Measurements from ENCODE around the gene MRPL20. TPM values are rescaled to one million over a fixed set of nuclear protein-coding genes. Genes with fewer than 3 reads are reported as not detected.
A peak's percentile ranks its signal among the peaks of the same experiment; 100 is the strongest.

The MRPL20 gene
- total and polyA plus RNA-seq, 9 of the 15 experiments (the other 6 are each of a cell fraction or from before 2014, with no cell fraction given): 180 to 671 (median 229) TPM

DNA sequence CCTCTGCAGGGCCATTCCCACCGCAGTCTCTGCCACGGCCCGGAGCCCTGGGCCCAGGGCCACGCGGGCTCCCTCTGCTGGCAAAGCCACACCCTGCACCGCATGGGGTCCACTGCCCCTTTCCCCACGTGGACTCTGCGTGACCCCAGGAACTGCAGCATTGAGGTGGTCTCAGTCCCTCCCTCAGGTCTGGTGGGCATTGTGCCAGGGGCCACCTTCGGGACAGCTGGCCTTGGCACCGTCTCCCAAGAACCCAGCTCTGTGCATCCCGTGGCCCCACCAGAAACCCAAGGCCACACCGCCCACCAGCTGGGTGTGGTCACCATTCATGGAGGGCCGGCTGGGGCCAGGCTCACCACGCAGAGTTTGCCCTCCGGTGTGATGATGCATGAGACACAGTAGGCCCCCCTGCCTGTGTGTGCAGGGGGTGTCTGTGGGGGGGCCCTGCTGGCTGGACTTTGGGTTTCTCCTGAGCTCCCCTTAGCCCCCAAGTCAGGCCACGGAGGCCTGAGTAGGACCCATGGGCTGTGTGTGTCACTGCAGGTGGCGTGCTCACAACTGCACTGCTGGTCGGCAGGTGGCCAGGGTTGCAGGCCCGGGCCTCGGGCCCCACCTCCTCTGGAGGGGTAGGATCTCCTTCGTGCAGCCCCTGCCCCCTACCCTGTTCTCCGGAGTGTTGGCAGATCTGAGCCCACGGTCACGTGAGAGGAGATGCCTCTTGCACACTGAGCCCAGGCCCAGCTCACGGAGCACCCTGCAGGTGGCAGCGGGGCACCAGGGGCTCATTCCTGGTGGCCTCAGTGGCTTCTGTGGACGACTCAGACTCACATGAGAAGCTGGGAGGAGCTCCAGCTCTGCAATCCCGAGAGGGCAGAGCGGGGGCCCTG is 34.2 kb upstream of the MRPL20 start (continued):
- no peak for TF ChIP-seq ZNF609 (CRISPR knock-in tag; IDR thresholded peaks at IDR 0.05; ENCODE audit: borderline replicate concordance)
- TF ChIP-seq MCM7 (IDR thresholded peaks at IDR 0.05): no peak
- TF ChIP-seq ZNF398 (CRISPR knock-in tag; IDR thresholded peaks at IDR 0.05): no peak
- TF ChIP-seq ZFP30 (CRISPR knock-in tag; IDR thresholded peaks at IDR 0.05; ENCODE audit: borderline replicate concordance): no peak
- TF ChIP-seq HOXB6 (CRISPR knock-in tag; IDR thresholded peaks at IDR 0.05; ENCODE audit: borderline replicate concordance): no peak
- no peak for TF ChIP-seq SMARCA4 (IDR thresholded peaks at IDR 0.05)
- no peak for TF ChIP-seq GTF2F1 (IDR thresholded peaks at IDR 0.05; ENCODE audit: low read depth, low read length)
- no peak for TF ChIP-seq ZNF444 (CRISPR knock-in tag; IDR thresholded peaks at IDR 0.05)
- no peak for TF ChIP-seq HSF4 (CRISPR knock-in tag; IDR thresholded peaks at IDR 0.05; ENCODE audit: borderline replicate concordance)
- no peak for TF ChIP-seq FOSL1 (tag; conservative IDR thresholded peaks at IDR 0.05)
- TF ChIP-seq NR4A1 (CRISPR knock-in tag; IDR thresholded peaks at IDR 0.05): no peak
- TF ChIP-seq NR4A1 (tag; IDR thresholded peaks at IDR 0.05): no peak
- no peak for TF ChIP-seq KAT8 (IDR thresholded peaks at IDR 0.05; ENCODE audit: low read depth)
- TF ChIP-seq, protein P1, sequence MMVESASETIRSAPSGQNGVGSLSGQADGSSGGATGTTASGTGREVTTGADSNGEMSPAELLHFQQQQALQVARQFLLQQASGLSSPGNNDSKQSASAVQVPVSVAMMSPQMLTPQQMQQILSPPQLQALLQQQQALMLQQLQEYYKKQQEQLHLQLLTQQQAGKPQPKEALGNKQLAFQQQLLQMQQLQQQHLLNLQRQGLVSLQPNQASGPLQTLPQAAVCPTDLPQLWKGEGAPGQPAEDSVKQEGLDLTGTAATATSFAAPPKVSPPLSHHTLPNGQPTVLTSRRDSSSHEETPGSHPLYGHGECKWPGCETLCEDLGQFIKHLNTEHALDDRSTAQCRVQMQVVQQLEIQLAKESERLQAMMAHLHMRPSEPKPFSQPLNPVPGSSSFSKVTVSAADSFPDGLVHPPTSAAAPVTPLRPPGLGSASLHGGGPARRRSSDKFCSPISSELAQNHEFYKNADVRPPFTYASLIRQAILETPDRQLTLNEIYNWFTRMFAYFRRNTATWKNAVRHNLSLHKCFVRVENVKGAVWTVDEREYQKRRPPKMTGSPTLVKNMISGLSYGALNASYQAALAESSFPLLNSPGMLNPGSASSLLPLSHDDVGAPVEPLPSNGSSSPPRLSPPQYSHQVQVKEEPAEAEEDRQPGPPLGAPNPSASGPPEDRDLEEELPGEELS (CRISPR knock-in tag; IDR thresholded peaks at IDR 0.05; ENCODE audit: borderline replicate concordance): 0 out of 2 replicates have a peak, but pooled peaks have one; percentile 19
- TF ChIP-seq, protein P2, sequence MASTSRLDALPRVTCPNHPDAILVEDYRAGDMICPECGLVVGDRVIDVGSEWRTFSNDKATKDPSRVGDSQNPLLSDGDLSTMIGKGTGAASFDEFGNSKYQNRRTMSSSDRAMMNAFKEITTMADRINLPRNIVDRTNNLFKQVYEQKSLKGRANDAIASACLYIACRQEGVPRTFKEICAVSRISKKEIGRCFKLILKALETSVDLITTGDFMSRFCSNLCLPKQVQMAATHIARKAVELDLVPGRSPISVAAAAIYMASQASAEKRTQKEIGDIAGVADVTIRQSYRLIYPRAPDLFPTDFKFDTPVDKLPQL (IDR thresholded peaks at IDR 0.05; ENCODE audit: extremely low read depth, insufficient read length): no peak
- TF ChIP-seq ZNF699 (CRISPR knock-in tag; IDR thresholded peaks at IDR 0.05; ENCODE audit: insufficient replicate concordance): no peak
- peak; percentile 73; the same call in 1 of the 2 replicates for TF ChIP-seq SAFB (IDR thresholded peaks at IDR 0.05; ENCODE audit: borderline replicate concordance, low read depth, low read length)
- no peak for TF ChIP-seq ZNF184 (CRISPR knock-in tag; IDR thresholded peaks at IDR 0.05)
- TF ChIP-seq SOX6 (IDR thresholded peaks at IDR 0.05): no peak
